HG03457 (cell line): ENCODE data around the gene FSTL5.

Experiments
- ATAC-seq: cut with Tn5 transposase; IDR thresholded peaks from one replicate; pipeline ENCODE4 v1.9.1; 2021; ENCODE audit warnings: moderate number of reproducible peaks; ENCODE audit not compliant: unreplicated experiment

Gene FSTL5

GRCh38 chr4:161595230-161595771 is 568.5 kb downstream of the FSTL5 start:
- no peak for ATAC-seq

DNA sequence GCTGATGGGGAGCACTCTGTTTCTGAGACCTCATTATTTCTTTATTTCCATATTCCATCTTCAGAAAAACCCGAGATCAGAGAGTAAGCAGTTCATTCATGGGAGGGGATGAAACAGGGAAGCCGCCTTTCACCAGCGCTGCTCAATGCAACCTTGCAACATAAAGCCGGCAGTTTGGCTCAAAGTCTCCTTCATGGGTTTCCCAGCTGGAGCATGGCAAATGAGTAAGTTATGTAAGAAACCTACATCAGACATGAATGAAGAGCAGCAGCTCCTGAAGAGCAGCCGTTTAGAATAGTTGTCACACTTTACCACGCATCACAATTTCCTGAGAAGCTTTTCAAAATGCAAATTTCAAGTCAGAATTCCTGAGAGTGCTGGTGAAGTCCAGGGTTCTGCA is 578.8 kb downstream of the FSTL5 start:
- ATAC-seq = no peak

DNA sequence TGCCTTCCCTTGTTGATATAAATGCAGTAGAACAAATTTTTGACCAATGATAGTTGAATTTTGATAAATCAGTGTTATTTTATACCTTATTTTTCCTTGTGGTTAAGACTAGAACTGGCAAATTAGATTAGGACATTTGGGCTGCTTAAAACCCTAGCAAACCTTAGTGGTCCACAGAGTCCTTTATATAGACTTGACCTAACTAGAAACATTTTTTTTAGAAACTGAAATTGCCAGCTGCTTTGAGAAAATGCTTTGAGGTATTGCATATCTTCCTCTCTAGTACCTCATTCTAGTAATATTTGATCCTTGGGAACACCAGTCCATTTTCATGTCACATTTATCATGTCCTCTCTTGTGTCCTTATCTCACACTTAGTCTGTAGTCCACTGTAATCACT is 580.3 kb downstream of the FSTL5 start:
- no peak for ATAC-seq

DNA sequence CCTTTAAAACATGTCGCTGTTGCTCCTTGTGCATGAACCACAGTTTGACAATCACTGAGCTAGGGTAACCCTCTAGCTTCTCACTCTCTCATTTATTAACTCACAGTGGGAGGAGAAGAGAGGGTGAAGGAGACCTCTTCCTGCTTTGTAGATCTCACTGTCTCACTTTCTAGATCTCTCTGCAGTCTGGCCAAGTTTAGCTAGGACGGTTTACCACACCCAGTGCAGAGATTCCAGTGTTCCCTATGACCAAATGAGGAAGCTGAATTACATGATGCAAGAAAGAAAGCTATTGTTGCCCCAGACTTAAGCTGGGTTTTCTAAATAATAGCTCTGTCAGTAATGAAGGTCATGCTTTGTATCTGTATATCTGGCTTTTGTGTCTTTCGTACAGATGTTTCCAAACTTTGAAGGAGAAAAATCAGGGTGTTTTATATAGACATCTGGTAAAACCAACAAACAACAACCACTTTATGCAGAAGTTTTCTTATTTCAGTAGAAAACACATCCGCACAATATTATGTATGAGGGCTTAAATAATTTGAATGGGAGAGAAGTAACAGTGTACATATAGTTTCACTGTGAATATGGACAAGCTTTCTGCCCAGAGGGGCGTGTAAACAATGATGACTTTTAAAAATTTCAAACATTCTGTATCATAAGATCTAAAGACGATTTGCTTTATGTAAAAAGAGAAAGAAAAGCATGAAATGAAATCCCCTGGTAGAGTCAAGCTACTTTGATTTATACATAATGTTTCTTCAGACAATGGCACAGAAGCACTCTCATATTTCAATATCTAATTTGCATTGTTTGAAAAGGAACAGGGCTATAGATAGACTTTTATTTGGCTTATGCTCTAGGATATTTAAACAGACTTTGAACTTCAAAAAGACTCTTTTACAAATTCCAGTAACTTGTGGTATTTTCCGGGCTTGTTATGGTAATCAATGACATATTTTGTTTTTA is 582.3 kb downstream of the FSTL5 start:
- ATAC-seq = no peak

GRCh38 chr4:161577579-161578301 is 586.1 kb downstream of the FSTL5 start:
- no peak for ATAC-seq

DNA sequence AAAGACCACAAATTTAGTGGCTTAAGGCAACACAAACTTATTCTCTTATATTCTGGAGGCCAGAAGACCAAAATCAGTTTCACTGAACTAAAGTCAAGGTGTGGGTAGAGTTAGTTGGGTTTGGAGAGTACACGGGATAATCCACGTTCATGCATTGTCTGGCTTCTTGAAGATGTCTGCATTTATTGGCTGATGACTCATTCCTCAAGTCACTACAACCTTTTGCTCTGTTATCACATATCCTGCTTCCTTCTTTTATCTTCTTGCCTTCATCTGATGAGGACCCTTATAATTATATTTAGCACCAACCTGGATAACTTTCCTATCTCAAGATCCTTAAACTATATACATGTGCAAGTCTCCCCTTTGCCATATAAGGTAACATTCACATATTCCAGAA is 590.0 kb downstream of the FSTL5 start:
- ATAC-seq = no peak

- no peak for ATAC-seq
Observed at GRCh38 chr4:161564230-161564834, 599.5 kb downstream of the FSTL5 start.

GRCh38 chr4:161555689-161556660 is 607.8 kb downstream of the FSTL5 start:
- ATAC-seq = peak; percentile 70

DNA sequence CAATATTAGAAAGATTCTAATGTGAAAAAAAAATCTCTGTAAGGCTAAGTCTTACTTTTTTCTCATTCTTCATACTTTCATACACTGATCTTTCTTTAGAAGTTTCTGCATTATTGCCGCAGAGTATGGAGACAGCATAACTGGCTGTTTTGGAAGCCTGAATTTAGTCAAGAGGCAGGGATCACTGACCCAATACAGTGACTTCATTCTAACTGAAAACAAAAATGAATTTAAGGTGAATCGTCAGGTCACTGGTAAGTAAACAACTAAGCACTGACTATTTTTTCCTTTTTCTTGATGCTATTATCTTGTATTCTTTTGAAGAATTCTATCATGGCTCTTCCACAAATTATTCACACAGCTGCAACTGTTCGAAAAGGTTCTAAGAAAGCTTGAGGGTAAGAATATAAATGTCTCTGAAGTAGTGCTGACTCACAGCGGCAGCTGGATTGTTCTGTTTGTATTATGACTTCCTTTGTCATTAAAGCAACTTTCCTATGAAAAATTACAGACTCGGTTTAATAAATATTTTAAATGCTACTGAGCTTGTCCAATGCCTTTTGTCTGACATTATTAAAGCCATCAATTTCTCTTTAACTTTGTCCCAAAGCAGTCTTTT is 609.3 kb downstream of the FSTL5 start:
- no peak for ATAC-seq

DNA sequence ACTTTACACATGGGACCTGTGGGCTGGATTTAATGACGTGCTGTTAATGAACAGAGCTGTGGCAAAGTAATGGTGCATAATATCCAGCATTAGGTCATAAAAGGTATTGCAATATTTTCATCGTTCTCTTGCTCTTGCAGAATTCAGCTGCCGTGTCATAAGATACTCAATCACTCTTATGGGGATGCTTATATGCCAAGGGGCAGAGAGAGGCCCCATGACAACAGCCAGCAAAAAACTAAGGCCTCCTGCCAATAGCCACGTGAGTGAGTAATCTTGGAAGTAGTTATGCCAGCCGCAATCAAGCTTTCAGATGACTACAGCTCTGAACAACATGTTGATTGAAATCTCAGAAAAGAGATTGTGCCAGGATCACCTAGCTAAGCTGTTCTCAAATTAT is 616.9 kb downstream of the FSTL5 start:
- ATAC-seq = no peak

DNA sequence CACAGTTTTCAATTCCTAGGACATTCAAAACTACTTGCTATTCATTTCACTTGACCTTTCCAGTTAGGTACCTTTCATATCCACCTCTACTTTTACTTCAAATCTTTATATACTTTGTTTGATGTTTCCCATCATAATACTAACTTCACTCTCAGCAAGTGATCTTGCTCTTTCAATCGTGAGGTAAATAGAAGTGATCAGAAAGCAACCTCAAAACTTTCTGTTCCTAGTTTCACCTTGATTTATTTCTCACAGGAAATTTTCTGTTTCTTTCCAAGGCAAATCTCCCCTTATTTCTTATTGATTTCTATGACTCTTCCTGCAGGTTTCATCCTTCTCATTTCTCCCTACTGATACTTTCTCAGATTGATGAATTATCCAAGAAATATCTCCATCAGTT is 623.5 kb downstream of the FSTL5 start:
- no peak for ATAC-seq

GRCh38 chr4:161538941-161539340 is 624.9 kb downstream of the FSTL5 start:
- no peak for ATAC-seq

GRCh38 chr4:161530710-161531109 is 633.1 kb downstream of the FSTL5 start:
- ATAC-seq = no peak

DNA sequence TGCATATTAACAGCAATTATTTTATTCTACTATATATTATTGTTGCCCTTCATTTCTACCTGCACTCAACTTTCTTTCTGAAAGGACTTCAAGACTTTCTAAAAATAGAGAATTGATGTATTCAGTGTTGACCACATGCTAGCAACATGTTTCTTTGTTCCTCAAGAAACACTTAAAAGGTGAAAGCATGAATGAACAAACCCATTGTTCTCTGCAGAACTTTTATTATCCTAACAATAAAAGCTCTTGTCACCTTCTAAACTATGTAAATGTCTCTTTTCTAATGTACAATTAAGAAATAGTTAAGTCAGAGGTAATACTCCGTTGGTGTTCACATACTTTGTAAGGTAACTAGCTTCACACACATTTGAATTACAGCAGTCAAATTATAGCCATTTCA is 638.7 kb downstream of the FSTL5 start:
- no peak for ATAC-seq

- ATAC-seq = no peak
Observed at GRCh38 chr4:161522031-161522430, 641.8 kb downstream of the FSTL5 start.

- no peak for ATAC-seq
Observed at GRCh38 chr4:161519611-161520010, 644.2 kb downstream of the FSTL5 start.

DNA sequence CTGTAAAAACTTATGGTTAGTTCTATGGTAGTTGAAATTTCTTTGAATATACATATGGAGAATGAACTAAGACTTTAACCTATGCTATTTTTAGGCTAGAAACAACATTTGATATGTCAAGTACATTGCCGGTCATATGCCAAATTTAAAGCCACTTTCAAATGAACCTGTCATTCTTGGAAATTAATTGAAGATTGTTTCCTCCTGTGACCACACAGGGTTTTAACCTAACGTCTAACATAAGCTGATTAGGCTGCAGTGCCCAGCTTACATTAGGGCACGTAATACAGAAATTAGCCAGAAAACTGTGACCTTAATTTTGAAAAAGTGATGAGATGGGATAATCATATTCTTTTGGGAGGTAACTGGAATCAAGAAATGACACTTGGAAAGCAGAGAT is 645.9 kb downstream of the FSTL5 start:
- ATAC-seq = no peak

GRCh38 chr4:161505141-161505540 is 658.7 kb downstream of the FSTL5 start:
- ATAC-seq = no peak

GRCh38 chr4:161498155-161498554 is 665.6 kb downstream of the FSTL5 start:
- ATAC-seq = no peak

GRCh38 chr4:161486461-161486860 is 677.3 kb downstream of the FSTL5 start:
- ATAC-seq = no peak
